Activated naive CD4-positive, alpha-beta T cell treated with anti-CD3 and anti-CD28 coated beads, Interleukin-2, amount 50 U/mL, for 16 hours (primary cell): Measurements from ENCODE around the gene LY6G5C.

Experiments used
- DNase-seq: peaks from one replicate; pipeline ENCODE4 v3.0.0-alpha.2; 2020

Gene LY6G5C

GRCh38 chr6:31680226-31681134 lies at the start of gene LY6G5C:
Gene LY6G5C, minus strand, starts transcription at chr6:31681067. Its CDS starts 694 bp downstream, at chr6:31680373.
- peak; percentile 60 for DNase-seq

GRCh38 chr6:31729979-31730630 lies 49.2 kb upstream of the LY6G5C start:
- peak; percentile 60 for DNase-seq

- DNase-seq = peak; percentile 78
Observed at GRCh38 chr6:31729515-31729978, 48.7 kb upstream of the LY6G5C start.

- DNase-seq = no peak
Observed at GRCh38 chr6:31728767-31729514, 48.1 kb upstream of the LY6G5C start, which contains the start of gene DDAH2. Gene DDAH2, minus strand, starts transcription at chr6:31729299. Its CDS starts 138 bp downstream, at chr6:31729161.

- DNase-seq = no peak
Observed at GRCh38 chr6:31727717-31728671, 47.1 kb upstream of the LY6G5C start.

GRCh38 chr6:31727034-31727716 lies 46.3 kb upstream of the LY6G5C start:
- DNase-seq = no peak

- DNase-seq = no peak
Observed at GRCh38 chr6:31725502-31726350, 44.9 kb upstream of the LY6G5C start.

GRCh38 chr6:31723980-31724691 lies 43.3 kb upstream of the LY6G5C start:
- DNase-seq = no peak

GRCh38 chr6:31723245-31723979 lies 42.5 kb upstream of the LY6G5C start, which contains the start of gene MPIG6B:
Gene MPIG6B, plus strand, starts transcription at chr6:31723373. Its CDS starts 11 bp downstream, at chr6:31723384.
- no peak for DNase-seq

GRCh38 chr6:31722173-31722572 lies 41.3 kb upstream of the LY6G5C start:
- no peak for DNase-seq

GRCh38 chr6:31721351-31722020 lies 40.6 kb upstream of the LY6G5C start, which contains the start of gene LY6G6C:
Gene LY6G6C, minus strand, starts transcription at chr6:31721746. Its CDS starts 67 bp downstream, at chr6:31721679.
- no peak for DNase-seq

- DNase-seq = no peak
Observed at GRCh38 chr6:31720196-31720770, 39.4 kb upstream of the LY6G5C start.

GRCh38 chr6:31719001-31719400 lies 38.1 kb upstream of the LY6G5C start:
- DNase-seq = no peak

GRCh38 chr6:31718265-31718664 lies 37.4 kb upstream of the LY6G5C start:
- no peak for DNase-seq

GRCh38 chr6:31717499-31718222 lies 36.8 kb upstream of the LY6G5C start:
- DNase-seq = no peak

GRCh38 chr6:31715022-31715958 lies 34.4 kb upstream of the LY6G5C start, which contains the start of gene LY6G6D:
Gene LY6G6D, plus strand, starts transcription at chr6:31715348. Its CDS starts 8 bp downstream, at chr6:31715356.
- DNase-seq = no peak
